HepG2 (cell line): ENCODE results near the gene POMT1. TPM values are rescaled to one million over a fixed set of nuclear protein-coding genes. Genes with fewer than 3 reads are reported as not detected.

Experiments used
- ATAC-seq: fragments of 200-7000 bp; cut with Tn5 transposase; 3 replicates; pipeline ENCODE4 v1.9.1; 2020; ENCODE audit warnings: mild to moderate bottlenecking, moderate library complexity
- BruUV-seq: library from RNA; stranded (reverse); fragments of 400-500 nt; replicated peaks from 2 replicates; lab custom pipeline; 2021; lab: Mats Ljungman, UMichigan
- CTCF ChIA-PET: fragments of 300-600 bp; formaldehyde crosslinking; extraction: SDS; loops from one replicate; lab custom pipeline; 2021; ENCODE audit warnings: low total read pairs, inconsistent platforms, low intra/inter-chr PET ratio; lab: Yijun Ruan, JAX
- POLR2A ChIA-PET: fragments of 350-600 bp; sonication (Branson Sonifier 250); formaldehyde crosslinking; loops from one replicate; lab custom pipeline; 2020; ENCODE audit warnings: antibody characterized with exemption, inconsistent platforms; lab: Yijun Ruan, JAX
- DNase-seq: peaks from one replicate; pipeline ENCODE4 v3.0.0-alpha.2; 2015; ENCODE audit warnings: low spot score
- FAIRE-seq: peaks from 3 replicates; lab custom pipeline; 2011; peaks lifted over from hg19 to GRCh38; lab: Jason Lieb, UNC
- H2AFZ ChIP-seq: one replicate; pipeline ENCODE4 v1.6.1; 2011; ENCODE audit warnings: low read length, inconsistent platforms
- H3K27ac ChIP-seq: fragments of 300-600 bp; 3 replicates; pipeline ENCODE4 v1.8.0; 2011; ENCODE audit warnings: mixed run types, mild to moderate bottlenecking, mixed read lengths, low read length, inconsistent platforms; ENCODE audit not compliant: insufficient read depth; ENCODE audit errors: extremely low read length
- H3K27me3 ChIP-seq, 2 experiments: fragments of 200-600 bp in 1 of 2; 2 replicates in 1 of 2; 3 replicates in 1 of 2; pipeline versions ENCODE4 v1.6.0 to v1.8.0; 2011; ENCODE audit warnings: low read length in 2 of 2, mild to moderate bottlenecking in 2 of 2, moderate library complexity in 2 of 2, inconsistent platforms in 1 of 2; ENCODE audit not compliant: insufficient read depth in 2 of 2, control insufficient read depth in 1 of 2
- H3K36me3 ChIP-seq, 2 experiments: fragments of 200-600 bp in 1 of 2; replicated peaks in 1 of 2; 2 replicates in 1 of 2; 3 replicates in 1 of 2; pipeline versions ENCODE4 v1.5.1 to v1.8.0; 2011; ENCODE audit warnings: low read length in 2 of 2, inconsistent platforms in 1 of 2; ENCODE audit not compliant: insufficient read depth in 2 of 2, control insufficient read depth in 1 of 2
- H3K4me1 ChIP-seq: 2 replicates; pipeline ENCODE4 v1.5.1; 2012; ENCODE audit warnings: low read length, inconsistent platforms; ENCODE audit not compliant: insufficient read depth
- H3K4me2 ChIP-seq: 2 replicates; pipeline ENCODE4 v1.6.0; 2011; ENCODE audit warnings: low read depth, low read length, inconsistent platforms
- H3K4me3 ChIP-seq, 3 experiments: fragments of 200-600 bp in 1 of 3; sonication (generic), shearing (Covaris generic) in 1 of 3; replicated peaks in 1 of 3; 2 replicates each; pipeline ENCODE4 v1.5.1; 2011 to 2016; ENCODE audit warnings: low read length in 3 of 3, inconsistent platforms in 2 of 3, low read depth in 2 of 3, mild to moderate bottlenecking in 2 of 3, control low read depth in 1 of 3, mixed read lengths in 1 of 3; ENCODE audit not compliant: insufficient read depth in 1 of 3
- H3K79me2 ChIP-seq: one replicate; pipeline ENCODE4 v1.6.1; 2011; ENCODE audit warnings: low read length, inconsistent platforms; ENCODE audit not compliant: insufficient read depth
- H3K9ac ChIP-seq: 2 replicates; pipeline ENCODE4 v1.6.0; 2011; ENCODE audit warnings: mild to moderate bottlenecking, low read depth, low read length, inconsistent platforms; ENCODE audit not compliant: insufficient read depth
- H3K9me3 ChIP-seq: 2 replicates; pipeline ENCODE4 v1.5.1; 2012; ENCODE audit warnings: mild to moderate bottlenecking, low read length
- H4K20me1 ChIP-seq: 2 replicates; pipeline ENCODE4 v1.6.0; 2011; ENCODE audit warnings: inconsistent platforms, mild to moderate bottlenecking, low read length, moderate library complexity; ENCODE audit not compliant: insufficient read depth
- EP300 ChIP-seq, 3 experiments: sonication (generic) in 1 of 3; formaldehyde crosslinking in 1 of 3; IDR thresholded peaks; 2 replicates each; pipeline versions ENCODE4 v1.5.1 to v1.6.1; 2011 to 2020; ENCODE audit warnings: low read depth in 2 of 3, low read length in 2 of 3, borderline replicate concordance in 1 of 3, improper control_type of control experiment in 1 of 3, mild to moderate bottlenecking in 1 of 3, missing genetic modification reagents in 1 of 3, moderate library complexity in 1 of 3
- ERF ChIP-seq: IDR thresholded peaks from 2 replicates; pipeline ENCODE4 v1.6.1; 2018; ENCODE audit warnings: missing biosample characterization, missing genetic modification reagents
- GMEB2 ChIP-seq: IDR thresholded peaks from 2 replicates; pipeline ENCODE4 v1.6.1; 2016; ENCODE audit warnings: missing biosample characterization, missing genetic modification reagents, low read depth
- PTBP1 ChIP-seq: fragments of 200-400 bp; formaldehyde crosslinking; IDR thresholded peaks from 2 replicates; pipeline ENCODE4 v1.6.1; 2018; ENCODE audit warnings: low read length, low read depth; ENCODE audit not compliant: poor library complexity, severe bottlenecking
- REST ChIP-seq, 2 experiments: IDR thresholded peaks; 2 replicates each; pipeline ENCODE4 v1.6.1; 2011 to 2012; ENCODE audit warnings: low read length in 2 of 2, borderline replicate concordance in 1 of 2, low read depth in 1 of 2, mild to moderate bottlenecking in 1 of 2, moderate library complexity in 1 of 2
- SKIL ChIP-seq: sonication (generic); formaldehyde crosslinking; IDR thresholded peaks from 2 replicates; pipeline ENCODE4 v1.8.0; 2022; ENCODE audit warnings: missing genetic modification reagents, mild to moderate bottlenecking, moderate library complexity, borderline replicate concordance
- SMAD9 ChIP-seq: sonication (generic); formaldehyde crosslinking; IDR thresholded peaks from 2 replicates; pipeline ENCODE4 v1.5.1; 2020; ENCODE audit warnings: mild to moderate bottlenecking, missing genetic modification reagents
- ZBTB14 ChIP-seq: sonication (generic); formaldehyde crosslinking; IDR thresholded peaks from 2 replicates; pipeline ENCODE4 v1.4.0; 2020; ENCODE audit warnings: missing genetic modification reagents
- ZBTB42 ChIP-seq: sonication (generic); formaldehyde crosslinking; IDR thresholded peaks from 2 replicates; pipeline ENCODE4 v1.5.0; 2020; ENCODE audit warnings: mild to moderate bottlenecking, missing genetic modification reagents
- ZNF614 ChIP-seq: IDR thresholded peaks from 2 replicates; pipeline ENCODE4 v1.6.1; 2018; ENCODE audit warnings: missing biosample characterization, missing genetic modification reagents, inconsistent platforms, borderline replicate concordance
- ZNF850 ChIP-seq: sonication (generic); formaldehyde crosslinking; conservative IDR thresholded peaks from 2 replicates; pipeline ENCODE4 v1.9.0; 2021; ENCODE audit warnings: mild to moderate bottlenecking, missing genetic modification reagents
- ZZZ3 ChIP-seq: sonication (generic); formaldehyde crosslinking; IDR thresholded peaks from 2 replicates; pipeline ENCODE4 v1.4.0; 2020; ENCODE audit warnings: missing genetic modification reagents, mild to moderate bottlenecking, borderline replicate concordance
- WGBS: methylation state at CpG from one replicate; pipeline ENCODE4 v1.1.6; 2017; ENCODE audit warnings: low lambda C conversion rate; 5-methylcytosine and 5-hydroxymethylcytosine counted together
- in situ Hi-C: cut with HindIII; loops from 2 replicates; pipeline ENCODE4 v1.10.0; 2017; ENCODE audit warnings: low pct_unique_long_range_greater_than_20kb; ENCODE audit not compliant: extremely low pct_ligation_motif_present
- intact Hi-C: fragments of 100-400 bp; cut with micrococcal nuclease; formaldehyde crosslinking; loops from one replicate; pipeline ENCODE4 v1.10.0; 2022; ENCODE audit not compliant: unreplicated experiment
- polyA plus RNA-seq, 8 experiments: library from polyadenylated mRNA; depleted of rRNA in 3 of 8; stranded (reverse) in 7 of 8; unstranded in 1 of 8; fragments of >200 nt; fragmentation: Illumina TruSeq in 4 of 8; extraction: Trizol in 4 of 8; gene quantifications; 2 replicates each; pipeline versions ENCODE4 v1.2.1 to v1.2.3, GENCODE V29; 2011 to 2016; ENCODE audit warnings: low read depth in 4 of 8, missing spikeins in 1 of 8, mixed read lengths in 1 of 8; ENCODE audit not compliant: insufficient read depth in 1 of 8
- total RNA-seq, 5 experiments: library from RNA; depleted of rRNA; stranded (reverse); fragments of >200 nt; fragmentation: Illumina TruSeq; extraction: Trizol; gene quantifications; 2 replicates each; pipeline ENCODE4 v1.2.3, GENCODE V29; 2016; ENCODE audit warnings: low read depth in 1 of 5
- TF ChIP-seq, protein P1 (sequence below): sonication (generic); formaldehyde crosslinking; IDR thresholded peaks from 2 replicates; pipeline ENCODE4 v1.5.0; 2020; ENCODE audit warnings: missing genetic modification reagents

POMT1 gene
- total and polyA plus RNA-seq, 2 of the 13 experiments (the other 11 are each of a cell fraction or from before 2014, with no cell fraction given) = 21.6 to 22.7 TPM

DNA sequence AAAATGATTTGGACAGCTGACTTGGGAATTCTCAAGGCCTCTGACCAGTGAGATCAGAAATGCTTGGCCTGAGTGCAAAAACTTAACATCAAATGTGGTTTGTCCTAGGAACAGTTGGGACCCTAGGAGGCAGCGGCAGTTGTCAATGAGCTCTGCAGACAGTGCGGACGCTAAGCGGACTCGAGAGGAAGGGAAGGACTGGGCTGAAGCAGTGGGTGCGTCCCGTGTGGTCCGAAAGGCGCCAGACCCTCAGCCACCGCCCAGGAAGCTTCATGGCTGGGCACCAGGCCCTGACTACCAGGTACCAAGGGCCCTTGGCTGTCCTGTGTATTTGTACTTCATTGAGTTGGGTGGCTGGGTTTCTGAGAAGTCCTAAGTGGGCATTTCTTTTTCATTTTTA lies 43.7 kb upstream of the POMT1 start:
- Histone ChIP-seq H3K4me3 (no peak overlapping the region), H3K36me3 (peaks cover 51 to 92% of the 10 kb centered on the region in 2 experiments), H3K27me3 (no peaks in the 10 kb centered on the region), H3K9ac (no peak overlapping the region), H3K4me1 (no peaks in the 10 kb centered on the region), H3K79me2 (no peaks in the 10 kb centered on the region), H2AFZ (no peak overlapping the region), H3K27ac (no peak overlapping the region), H3K9me3 (no peaks in the 10 kb centered on the region), H3K4me2 (no peak overlapping the region), H4K20me1 (no peaks in the 10 kb centered on the region; the same call in 1 of the 2 replicates)
- ATAC-seq (no peak), FAIRE-seq (no peak), DNase-seq (no peak)
- in situ Hi-C loops = no loop called here
- no TSS peak for BruUV-seq
- ChIA-PET POLR2A (no interaction called here), CTCF (no interaction called here)
- intact Hi-C loops = no loop called here
- WGBS = 99% methylated on average over 10 of the region's 10 CpGs
- no peak for TF ChIP-seq PTBP1
- no peak for TF ChIP-seq SMAD9 (CRISPR knock-in tag)
- no peak for TF ChIP-seq ZNF614 (CRISPR knock-in tag)
- TF ChIP-seq ZNF850 (CRISPR knock-in tag) = no peak
- TF ChIP-seq ERF (CRISPR knock-in tag) = no peak
- no peak for TF ChIP-seq EP300 (IDR thresholded peaks at IDR 0.05; ENCODE audit: low read depth in 2 of 2, low read length in 2 of 2)
- no peak for TF ChIP-seq EP300 (CRISPR knock-in tag; IDR thresholded peaks at IDR 0.05; ENCODE audit: borderline replicate concordance)
- TF ChIP-seq ZBTB14 (CRISPR knock-in tag) = no peak
- TF ChIP-seq ZZZ3 (CRISPR knock-in tag) = no peak
- no peak for TF ChIP-seq ZBTB42 (CRISPR knock-in tag)
- TF ChIP-seq REST (IDR thresholded peaks at IDR 0.05; ENCODE audit: borderline replicate concordance in 1 of 2, low read depth in 1 of 2, low read length in 2 of 2) = no peak
- no peak for TF ChIP-seq GMEB2 (CRISPR knock-in tag)
- TF ChIP-seq, protein P1, sequence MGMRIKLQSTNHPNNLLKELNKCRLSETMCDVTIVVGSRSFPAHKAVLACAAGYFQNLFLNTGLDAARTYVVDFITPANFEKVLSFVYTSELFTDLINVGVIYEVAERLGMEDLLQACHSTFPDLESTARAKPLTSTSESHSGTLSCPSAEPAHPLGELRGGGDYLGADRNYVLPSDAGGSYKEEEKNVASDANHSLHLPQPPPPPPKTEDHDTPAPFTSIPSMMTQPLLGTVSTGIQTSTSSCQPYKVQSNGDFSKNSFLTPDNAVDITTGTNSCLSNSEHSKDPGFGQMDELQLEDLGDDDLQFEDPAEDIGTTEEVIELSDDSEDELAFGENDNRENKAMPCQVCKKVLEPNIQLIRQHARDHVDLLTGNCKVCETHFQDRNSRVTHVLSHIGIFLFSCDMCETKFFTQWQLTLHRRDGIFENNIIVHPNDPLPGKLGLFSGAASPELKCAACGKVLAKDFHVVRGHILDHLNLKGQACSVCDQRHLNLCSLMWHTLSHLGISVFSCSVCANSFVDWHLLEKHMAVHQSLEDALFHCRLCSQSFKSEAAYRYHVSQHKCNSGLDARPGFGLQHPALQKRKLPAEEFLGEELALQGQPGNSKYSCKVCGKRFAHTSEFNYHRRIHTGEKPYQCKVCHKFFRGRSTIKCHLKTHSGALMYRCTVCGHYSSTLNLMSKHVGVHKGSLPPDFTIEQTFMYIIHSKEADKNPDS (CRISPR knock-in tag) = no peak
- TF ChIP-seq SKIL (CRISPR knock-in tag) = no peak
